Measurements from ENCODE around the gene MFAP1. TPM values are rescaled to one million over a fixed set of nuclear protein-coding genes. Genes with fewer than 3 reads are reported as not detected.
"Not testable (repeated sequence)": the region's sequence is repeated elsewhere in the genome, so short reads cannot be mapped to it uniquely, and the experiment has no call there.

MFAP1 gene, protein sequence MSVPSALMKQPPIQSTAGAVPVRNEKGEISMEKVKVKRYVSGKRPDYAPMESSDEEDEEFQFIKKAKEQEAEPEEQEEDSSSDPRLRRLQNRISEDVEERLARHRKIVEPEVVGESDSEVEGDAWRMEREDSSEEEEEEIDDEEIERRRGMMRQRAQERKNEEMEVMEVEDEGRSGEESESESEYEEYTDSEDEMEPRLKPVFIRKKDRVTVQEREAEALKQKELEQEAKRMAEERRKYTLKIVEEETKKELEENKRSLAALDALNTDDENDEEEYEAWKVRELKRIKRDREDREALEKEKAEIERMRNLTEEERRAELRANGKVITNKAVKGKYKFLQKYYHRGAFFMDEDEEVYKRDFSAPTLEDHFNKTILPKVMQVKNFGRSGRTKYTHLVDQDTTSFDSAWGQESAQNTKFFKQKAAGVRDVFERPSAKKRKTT
- polyA plus RNA-seq (ENCODE audit: insufficient read length in 4 of 4): 10 to 100 TPM; 46.8 to 74.9 (median 64.8) TPM

DNA sequence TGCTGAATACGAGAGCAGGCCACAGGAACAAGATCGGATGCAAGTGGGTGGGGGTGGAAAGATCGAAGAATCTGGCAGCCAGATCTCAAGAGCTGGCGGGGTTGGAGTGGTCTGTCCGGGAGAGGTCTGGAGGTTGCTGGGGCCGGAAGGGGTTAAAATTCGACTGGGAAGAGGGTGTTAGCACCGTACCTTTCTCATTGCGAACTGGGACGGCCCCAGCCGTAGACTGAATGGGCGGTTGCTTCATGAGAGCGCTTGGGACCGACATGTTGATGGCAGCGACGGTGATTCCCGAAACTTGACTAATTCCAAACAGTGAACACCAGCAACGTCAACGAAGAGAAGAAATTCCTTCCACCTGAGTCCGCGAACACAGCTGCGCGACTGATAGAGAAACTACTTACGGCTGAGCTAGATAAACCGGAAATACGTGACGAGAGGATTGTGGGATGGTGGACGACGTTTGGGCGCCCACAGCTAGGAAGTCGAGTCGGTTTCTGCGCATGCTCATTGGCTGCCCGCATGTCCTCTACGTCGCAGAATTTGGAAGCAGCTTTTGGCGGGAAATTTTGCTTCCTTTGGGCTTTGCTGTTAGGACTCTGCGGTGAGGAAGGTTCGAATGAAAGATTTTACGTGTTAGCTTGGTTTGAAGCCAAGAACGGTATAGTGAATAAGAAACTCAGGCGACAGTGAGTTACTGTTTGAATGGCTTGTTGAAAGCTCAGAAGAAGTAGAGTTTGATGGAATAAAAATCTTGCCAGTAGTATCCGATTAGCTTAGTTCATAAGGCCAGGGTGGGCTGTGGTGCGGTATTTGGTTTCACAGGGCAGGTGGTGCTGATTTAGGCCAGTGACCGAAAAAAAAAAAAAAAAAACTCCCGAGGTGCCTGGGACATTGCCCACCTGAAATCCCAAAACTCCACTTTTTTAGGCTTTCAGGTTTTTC is at the start of gene MFAP1:
Gene MFAP1, minus strand, starts transcription at position 389 of the 945 bp plus-strand sequence. Its CDS starts 121 bp downstream, at position 268.
- peak; percentile 85 to 93 (median 90) for DNase-seq (ENCODE audit: low read depth in 4 of 4, low spot score in 3 of 4)

DNA sequence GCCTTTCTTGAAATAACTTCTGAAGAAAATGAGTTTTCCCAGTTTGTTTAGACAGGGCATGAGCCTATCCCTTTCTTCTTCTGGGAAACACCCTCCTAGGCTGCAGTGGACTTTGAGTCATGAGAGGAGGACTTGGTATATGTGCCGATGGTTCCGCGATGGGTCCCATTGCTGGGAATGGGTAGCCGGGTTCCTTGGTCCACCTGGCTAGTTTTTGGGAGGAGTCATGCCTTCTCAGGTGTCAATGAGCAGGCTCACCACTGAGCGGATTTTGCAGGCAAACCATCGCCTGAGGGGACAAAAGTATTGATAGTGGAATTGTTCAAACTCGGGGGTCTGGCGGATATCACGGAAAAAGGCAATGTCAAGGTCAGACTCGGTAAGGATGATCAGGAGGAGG is 49.2 kb upstream of the MFAP1 start:
- no peak for DNase-seq (ENCODE audit: low read depth in 4 of 4, low spot score in 3 of 4)

DNA sequence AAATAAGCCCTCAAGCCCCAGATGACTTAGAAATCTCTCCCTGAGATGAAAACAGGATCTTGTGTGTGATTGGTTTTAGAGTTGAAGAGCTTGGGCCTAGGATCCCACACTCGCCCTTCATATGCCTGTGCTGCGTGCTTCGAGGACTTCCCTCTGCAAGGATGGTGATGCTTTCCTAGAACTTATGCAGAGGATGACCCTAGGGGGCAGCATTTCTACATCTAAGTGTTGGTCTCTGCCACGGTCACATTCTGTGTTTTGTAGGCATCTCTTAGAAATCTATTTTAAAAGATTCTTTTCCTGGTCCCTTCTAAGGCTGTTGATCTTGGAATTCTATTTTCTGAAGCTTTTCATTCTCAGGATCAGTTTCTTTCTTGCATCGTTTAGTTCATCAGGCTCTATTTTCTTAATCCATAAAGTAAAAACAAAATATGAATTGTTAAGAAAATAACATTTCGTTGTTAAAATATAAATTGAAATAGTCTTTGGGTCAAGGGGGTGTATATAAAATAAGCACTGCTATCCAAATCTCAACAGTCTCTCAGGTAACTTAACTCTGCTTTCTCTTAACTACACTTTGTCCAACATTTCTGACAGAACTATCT is 48.0 kb upstream of the MFAP1 start:
- DNase-seq (ENCODE audit: low read depth in 4 of 4, low spot score in 3 of 4): peak; percentile 41 to 51 (median 50)

DNA sequence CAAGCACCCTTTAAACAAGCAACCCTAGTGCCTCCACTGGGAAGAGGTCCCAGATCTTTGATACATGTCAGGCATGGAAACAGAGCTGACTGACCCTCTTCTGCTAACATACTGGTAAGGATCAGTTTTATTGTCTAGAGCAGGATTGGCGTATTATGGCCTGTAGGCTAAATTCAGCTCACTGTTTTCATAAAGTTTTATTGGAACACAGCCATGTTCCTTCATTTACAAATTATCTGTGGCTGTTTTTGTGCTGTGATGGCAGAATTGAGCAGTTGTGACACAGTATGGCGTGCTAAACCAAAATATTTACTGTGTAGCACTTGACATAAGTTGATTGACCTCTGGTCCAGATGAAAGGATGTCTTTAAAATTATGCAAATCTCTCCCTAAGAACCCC is 47.3 kb upstream of the MFAP1 start:
- no peak for DNase-seq (ENCODE audit: low read depth in 4 of 4, low spot score in 3 of 4)

DNA sequence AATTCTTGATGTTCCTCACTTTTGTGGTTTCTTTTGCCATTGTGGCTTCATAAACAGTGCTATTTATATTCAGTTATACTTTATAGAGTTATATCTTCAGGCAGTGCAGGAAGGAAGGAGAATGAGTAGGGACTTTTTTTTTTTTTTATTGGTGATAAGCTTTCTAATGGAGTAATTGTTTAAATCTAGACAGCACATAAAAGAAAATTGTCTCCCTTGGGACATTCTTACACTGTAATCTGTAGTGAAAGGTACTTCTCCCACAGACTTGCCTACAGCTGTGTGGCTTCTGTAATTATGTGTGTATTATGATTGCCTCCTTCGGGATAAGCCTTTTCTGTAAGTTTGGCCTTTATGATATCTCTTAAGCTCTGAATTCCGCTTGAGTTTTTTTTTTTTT is 43.9 kb upstream of the MFAP1 start:
- DNase-seq (ENCODE audit: low read depth in 4 of 4, low spot score in 3 of 4): no peak

DNA sequence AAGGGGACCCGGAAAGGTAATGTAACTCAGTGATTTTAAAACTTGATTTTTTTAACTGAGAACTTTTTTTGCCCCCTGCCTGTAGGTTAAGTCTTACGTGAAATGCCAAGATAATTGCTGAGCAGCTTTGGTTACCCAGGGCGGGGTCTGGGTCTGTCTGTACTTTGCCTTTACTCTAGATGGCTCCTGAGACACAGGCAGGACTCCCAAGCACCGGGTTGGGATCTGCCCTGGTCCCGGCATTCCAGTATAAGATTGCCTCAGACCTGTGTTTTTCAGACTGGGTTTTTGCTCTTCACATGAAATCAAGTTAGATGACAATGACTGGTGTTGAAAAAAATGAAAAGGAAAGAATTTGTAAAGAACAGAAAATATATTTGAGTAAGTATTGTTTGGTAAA is 42.6 kb upstream of the MFAP1 start:
- no peak for DNase-seq (ENCODE audit: low read depth in 4 of 4, low spot score in 3 of 4)

DNA sequence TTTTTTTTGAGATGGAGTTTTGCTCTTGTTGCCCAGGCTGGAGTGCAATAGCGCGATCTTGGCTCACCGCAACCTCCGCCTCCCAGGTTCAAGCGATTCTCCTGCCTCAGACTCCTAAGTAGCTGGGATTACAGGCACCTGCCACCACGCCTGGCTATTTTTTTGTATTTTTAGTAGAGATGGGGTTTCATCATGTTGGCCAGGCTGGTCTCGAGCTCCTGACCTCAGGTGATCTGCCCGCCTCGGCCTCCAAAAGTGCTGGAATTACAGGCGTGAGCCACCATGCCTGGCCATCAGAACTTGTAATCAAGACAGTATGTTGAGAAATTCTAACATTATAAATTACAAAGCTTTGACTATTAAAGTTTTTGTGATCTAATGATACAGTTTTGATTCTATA is 42.1 kb upstream of the MFAP1 start:
- DNase-seq (ENCODE audit: low read depth in 4 of 4, low spot score in 3 of 4): not testable (repeated sequence)

DNA sequence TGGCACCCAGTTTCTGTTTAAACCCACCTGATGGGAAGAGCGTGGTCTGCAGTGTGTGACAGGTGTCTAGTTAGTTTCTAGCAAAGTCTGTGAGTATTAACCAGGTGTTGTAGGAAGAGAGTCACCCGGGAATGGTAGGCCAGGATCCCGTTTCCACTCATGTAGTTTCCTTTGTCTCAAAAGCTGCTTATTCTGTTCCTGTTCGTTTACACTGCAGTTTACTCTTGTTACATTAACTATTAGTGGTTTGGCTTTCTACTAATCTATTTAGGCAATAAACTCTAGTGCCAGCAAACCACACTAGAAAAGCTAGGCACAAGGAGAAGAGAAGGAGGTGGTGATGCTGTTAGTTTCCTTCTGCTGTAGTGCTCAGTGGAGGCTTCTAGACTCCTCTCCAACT is 35.1 kb upstream of the MFAP1 start:
- no peak for DNase-seq (ENCODE audit: low read depth in 4 of 4, low spot score in 3 of 4)

DNA sequence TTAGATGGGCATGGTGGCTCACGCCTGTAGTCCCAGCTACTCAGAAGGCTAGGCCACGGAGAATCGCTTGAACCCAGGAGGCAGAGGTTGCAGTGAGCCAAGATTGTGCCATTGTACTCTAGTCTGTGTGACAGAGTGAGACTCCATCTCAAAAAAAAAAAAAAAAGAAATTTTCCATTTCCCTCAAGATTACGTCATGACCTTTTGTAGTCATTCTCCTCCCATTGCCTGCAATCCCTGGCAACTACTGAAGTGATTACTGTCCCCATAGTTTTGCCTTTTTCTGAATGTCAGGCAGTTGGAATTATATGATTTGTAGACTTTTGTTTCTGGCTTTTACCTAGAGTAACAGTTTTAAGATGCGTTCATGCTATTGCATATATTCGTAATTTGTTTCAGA is 30.3 kb upstream of the MFAP1 start:
- DNase-seq (ENCODE audit: low read depth in 4 of 4, low spot score in 3 of 4): no peak

DNA sequence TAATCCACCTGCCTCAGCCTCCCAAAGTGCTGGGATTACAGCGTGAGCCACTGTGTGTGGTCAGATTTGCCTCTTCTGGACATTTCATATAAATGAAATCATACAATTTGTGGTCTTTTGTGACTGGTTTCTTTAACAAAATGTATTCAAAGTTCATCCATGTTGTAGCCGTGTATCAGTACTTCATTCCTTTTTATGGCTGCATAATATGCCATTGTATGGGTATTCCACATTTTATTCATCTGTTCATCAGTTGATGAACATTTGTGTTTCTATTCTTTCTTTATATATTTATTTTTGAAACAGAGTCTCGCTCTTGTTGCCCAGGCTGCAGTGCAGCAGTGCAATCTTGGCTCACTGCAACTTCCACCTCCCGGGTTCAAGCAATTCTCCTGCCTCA is 28.1 kb upstream of the MFAP1 start:
- DNase-seq (ENCODE audit: low read depth in 4 of 4, low spot score in 3 of 4): no peak

DNA sequence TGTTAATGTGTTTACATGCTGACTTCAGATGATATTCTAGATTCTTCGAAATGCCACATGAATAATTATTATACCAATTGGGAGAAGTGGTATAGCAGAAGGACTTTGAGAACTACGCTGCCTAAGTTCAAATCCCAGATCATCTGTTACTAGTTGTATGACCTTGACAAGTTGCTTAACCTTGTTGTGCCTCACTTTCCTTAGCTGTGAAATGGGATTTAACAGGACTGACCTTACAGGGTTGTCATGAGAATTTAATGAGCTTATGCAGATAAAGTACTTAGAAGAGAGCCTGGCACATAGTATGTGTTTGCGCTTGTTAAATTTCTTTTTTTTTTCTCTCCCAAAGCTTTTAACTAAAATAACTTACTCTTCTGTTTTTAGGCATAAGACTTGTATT is 26.8 kb upstream of the MFAP1 start:
- DNase-seq (ENCODE audit: low read depth in 4 of 4, low spot score in 3 of 4): no peak

DNA sequence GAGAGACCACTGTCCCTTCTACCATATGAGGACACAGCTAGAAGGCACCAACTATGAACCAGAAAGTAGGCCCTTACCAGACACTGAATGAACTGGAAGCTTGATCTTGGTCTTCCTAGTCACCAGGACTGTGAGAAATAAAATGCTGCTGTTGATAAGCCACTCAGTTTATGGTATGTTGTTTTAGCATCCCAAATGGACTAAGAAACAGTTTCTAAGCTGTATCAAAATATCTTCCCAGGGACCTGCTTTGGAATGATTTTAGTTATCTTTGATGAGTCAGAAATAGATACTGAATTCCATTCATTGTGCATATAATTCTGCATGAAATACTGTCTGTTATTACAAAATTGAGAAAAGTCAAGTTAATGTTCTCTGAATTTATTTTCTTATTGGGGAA is 20.9 kb upstream of the MFAP1 start:
- no peak for DNase-seq (ENCODE audit: low read depth in 4 of 4, low spot score in 3 of 4)

DNA sequence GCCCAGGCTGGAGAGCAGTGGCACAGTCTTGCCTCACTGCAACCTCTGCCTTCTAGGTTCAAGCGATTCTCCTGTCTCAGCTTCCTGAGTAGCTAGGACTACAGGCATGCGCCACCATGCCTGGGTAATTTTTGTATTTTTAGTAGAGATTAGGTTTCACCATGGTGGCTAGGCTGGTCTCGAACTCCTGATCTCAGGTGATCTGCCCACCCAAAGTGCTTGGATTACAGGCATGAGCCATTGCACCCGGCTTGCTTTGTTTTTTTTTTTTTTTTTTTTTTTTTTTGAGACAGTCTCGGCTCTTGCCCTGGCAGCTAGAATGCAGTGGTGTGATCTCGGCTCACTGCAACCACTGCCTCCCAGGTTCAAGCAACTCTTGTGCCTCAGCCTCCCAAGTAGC is 8.0 kb upstream of the MFAP1 start:
- not testable (repeated sequence) for DNase-seq (ENCODE audit: low read depth in 4 of 4, low spot score in 3 of 4)

DNA sequence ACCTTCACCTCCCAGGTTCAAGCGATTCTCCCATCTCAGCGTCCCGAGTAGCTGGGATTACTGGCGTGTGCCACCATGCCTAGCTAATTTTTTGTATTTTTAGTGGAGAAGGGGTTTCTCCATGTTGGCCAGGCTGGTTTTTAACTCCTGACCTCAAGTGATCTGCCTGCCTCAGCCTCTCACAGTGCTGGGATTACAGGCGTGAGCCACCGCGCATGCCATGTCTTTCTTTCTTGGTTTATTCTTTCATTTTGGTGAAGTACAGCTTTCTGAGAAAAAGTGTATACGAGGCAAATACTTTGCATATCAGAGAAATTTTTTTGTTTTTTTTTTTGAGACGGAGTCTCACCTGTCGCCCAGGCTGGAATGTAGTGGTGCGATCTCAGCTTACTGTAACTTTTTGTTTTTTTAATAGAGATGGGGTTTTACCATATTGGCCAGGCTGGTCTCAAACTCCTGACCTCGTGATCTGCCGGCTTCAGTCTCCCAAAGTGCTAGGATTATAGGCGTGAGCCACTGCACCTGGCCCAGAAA is 7.1 kb upstream of the MFAP1 start:
- not testable (repeated sequence) for DNase-seq (ENCODE audit: low read depth in 4 of 4, low spot score in 3 of 4)

DNA sequence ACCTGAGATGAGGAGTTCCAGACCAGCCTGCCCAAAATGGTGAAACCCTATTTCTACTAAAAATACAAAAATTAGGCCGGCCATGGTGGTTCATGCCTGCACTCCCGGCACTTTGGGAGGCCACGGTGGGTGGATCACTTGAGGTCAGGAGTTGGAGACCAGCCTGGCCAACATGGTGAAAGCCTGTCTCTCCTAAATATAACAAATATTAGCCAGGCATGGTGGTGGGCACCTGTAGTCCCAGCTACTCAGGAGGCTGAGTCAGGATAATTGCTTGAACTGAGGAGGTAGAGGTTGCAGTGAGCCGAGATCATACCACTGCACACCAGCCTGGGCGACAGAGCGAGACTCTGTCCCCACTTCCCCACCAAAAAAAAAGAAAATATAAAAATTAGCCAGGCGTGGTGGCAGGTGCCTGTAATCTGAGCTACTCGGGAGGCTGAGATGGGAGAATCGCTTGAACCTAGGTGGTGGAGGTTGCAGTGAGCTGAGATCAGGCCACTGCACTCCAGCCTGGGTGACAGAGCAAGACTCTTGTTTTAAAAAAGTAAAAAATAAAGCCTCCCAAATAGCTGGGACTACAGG is 6.3 kb upstream of the MFAP1 start:
- DNase-seq (ENCODE audit: low read depth in 4 of 4, low spot score in 3 of 4): not testable (repeated sequence)

DNA sequence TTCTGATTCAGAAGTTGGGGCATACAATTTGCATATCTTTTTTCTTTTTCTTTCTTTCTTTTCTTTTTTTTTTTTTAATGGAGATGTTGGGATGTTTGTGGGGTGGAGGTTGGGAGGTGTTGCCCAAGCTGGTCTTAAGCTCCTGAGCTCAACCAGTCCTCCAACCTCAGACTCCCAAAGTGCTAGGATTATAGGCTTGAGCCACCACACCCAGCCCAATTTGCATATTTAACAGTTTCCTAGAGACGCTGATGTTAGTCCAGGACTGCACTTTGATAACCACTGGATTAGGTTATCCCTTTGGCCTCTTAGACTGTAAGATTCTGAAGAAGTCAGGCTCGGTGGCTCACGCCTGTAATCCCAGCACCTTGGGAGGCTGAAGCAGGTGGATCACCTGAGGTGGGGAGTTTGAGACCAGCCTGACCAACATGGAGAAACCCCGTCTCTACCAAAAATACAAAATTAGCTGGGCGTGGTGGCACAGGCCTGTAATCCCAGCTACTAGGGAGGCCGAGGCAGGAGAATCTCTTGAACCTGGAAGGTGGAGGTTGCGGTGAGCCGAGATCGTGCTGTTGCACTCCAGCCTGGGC is 5.6 kb upstream of the MFAP1 start:
- not testable (repeated sequence) for DNase-seq (ENCODE audit: low read depth in 4 of 4, low spot score in 3 of 4)

DNA sequence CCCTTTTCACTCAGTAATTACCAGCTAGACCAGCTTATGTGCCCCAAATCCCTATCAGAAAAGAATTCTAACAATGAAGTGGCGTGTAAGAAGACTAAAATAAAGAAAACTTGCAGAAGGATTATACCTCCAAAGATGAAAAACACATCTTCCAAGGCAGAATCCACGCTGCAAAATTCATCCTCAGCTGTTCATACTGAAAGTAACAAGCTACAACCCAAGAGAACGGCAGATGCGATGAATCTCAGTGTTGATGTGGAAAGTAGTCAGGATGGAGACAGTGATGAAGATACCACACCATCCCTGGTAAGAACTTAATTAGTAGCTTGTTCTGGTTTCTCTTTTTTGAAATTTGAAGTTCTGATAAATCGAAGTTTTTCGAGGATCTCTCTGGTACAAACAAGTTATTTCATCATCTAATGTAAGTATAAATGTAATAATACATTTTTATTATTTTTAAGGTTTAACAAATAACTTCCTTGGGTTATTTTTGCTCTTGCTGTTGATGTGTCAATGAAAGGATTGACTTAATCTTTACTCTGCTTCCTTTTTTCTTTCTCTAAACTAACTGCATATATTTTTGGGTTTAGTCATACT is 3.7 kb upstream of the MFAP1 start:
- DNase-seq (ENCODE audit: low read depth in 4 of 4, low spot score in 3 of 4): no peak

DNA sequence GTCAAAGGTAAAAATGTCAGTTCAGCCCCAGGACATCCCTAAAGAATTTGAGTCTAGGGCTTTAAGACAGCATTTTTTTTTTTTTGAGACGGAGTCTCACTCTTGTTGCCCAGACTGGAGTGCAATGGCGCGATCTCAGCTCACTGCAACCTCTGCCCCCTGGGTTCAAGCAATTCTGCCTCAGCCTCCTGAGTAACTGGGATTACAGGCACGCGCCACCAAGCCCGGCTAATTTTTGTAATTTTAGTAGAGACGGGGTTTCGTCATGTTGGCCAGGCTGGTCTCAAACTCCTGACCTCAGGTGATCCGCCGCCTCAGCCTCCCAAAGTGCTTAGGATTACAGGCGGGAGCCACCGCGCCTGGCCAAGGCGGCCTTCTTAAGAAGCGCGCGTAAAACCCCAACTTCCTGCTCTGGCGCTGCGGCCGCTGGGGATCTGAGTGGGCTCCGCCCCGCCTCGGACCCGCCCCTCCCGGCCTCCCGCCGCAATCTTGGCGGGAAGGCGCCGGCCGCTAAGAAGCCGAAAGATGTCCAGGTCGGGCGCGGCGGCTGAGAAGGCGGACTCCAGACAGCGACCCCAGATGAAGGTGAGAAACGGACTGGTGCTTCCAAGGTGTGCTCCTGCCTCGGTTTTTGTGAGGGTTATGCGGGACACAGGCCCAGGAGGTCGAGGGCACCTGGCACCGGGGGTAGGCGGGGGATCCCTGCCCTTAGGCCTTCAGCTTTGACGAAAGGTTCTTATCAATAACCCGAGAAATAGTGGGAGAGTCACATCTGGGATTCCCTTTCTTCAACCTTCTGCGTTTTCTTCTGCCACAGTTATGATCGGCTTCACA is 2.2 kb upstream of the MFAP1 start, which contains the start of gene WDR76:
Gene WDR76, plus strand, starts transcription at position 495 of the 834 bp plus-strand sequence. Its CDS starts 31 bp downstream, at position 526.
- peak in 2 of 4 donors; percentile 62 to 65 for DNase-seq (ENCODE audit: low read depth in 4 of 4, low spot score in 3 of 4)
